IMR-90 (cell line): ENCODE results near the gene CD34. TPM values are rescaled to one million over a fixed set of nuclear protein-coding genes. Genes with fewer than 3 reads are reported as not detected.

Experiments
- ATAC-seq: fragments of 200-7000 bp; cut with Tn5 transposase; 2 replicates; pipeline ENCODE4 v1.9.1; 2020; ENCODE audit warnings: low read depth, mild to moderate bottlenecking, moderate library complexity
- BruUV-seq: library from RNA; stranded (reverse); fragments of 400-500 nt; replicated peaks from 2 replicates; lab custom pipeline; 2021; lab: Mats Ljungman, UMichigan
- CTCF ChIA-PET: fragments of 300-600 bp; formaldehyde crosslinking; extraction: SDS; loops from one replicate; lab custom pipeline; 2021; ENCODE audit warnings: antibody characterized with exemption; lab: Yijun Ruan, JAX
- POLR2A ChIA-PET: fragments of 300-600 bp; sonication (Branson Sonifier 250); formaldehyde crosslinking; loops from one replicate; lab custom pipeline; 2022; ENCODE audit warnings: antibody characterized with exemption; ENCODE audit not compliant: unreplicated experiment; lab: Charles Lee
- DNase-seq: peaks from one replicate; pipeline ENCODE4 v3.0.0; 2013
- H2AFZ ChIP-seq: replicated peaks from 2 replicates; pipeline ENCODE3; 2013; ENCODE audit warnings: low read length, mild to moderate bottlenecking; ENCODE audit not compliant: poor library complexity
- H2AK5ac ChIP-seq: 2 replicates; pipeline ENCODE4 v1.6.1; 2013; ENCODE audit warnings: low read depth, low read length, inconsistent platforms
- H2AK9ac ChIP-seq: replicated peaks from 2 replicates; pipeline ENCODE3; 2013; ENCODE audit warnings: mild to moderate bottlenecking, low read depth, low read length, moderate library complexity; ENCODE audit not compliant: poor library complexity
- H2BK120ac ChIP-seq: 2 replicates; pipeline ENCODE4 v1.6.1; 2013; ENCODE audit warnings: low read depth, low read length, inconsistent platforms
- H2BK15ac ChIP-seq: 3 replicates; pipeline ENCODE4 v1.6.1; 2013; ENCODE audit warnings: low read depth, low read length, inconsistent platforms
- H2BK20ac ChIP-seq: 2 replicates; pipeline ENCODE4 v1.6.1; 2013; ENCODE audit warnings: low read depth, mild to moderate bottlenecking, inconsistent platforms, low read length, moderate library complexity
- H2BK5ac ChIP-seq: 2 replicates; pipeline ENCODE4 v1.6.1; 2013; ENCODE audit warnings: mild to moderate bottlenecking, low read depth, low read length, inconsistent platforms; ENCODE audit not compliant: poor library complexity, severe bottlenecking
- H3K14ac ChIP-seq: replicated peaks from 2 replicates; pipeline ENCODE4 v1.6.1; 2013; ENCODE audit warnings: low read depth, low read length, inconsistent platforms
- H3K18ac ChIP-seq: 2 replicates; pipeline ENCODE4 v1.6.1; 2013; ENCODE audit warnings: low read depth, low read length, control low read depth
- H3K23ac ChIP-seq: 2 replicates; pipeline ENCODE4 v1.6.1; 2013; ENCODE audit warnings: low read depth, low read length, inconsistent platforms
- H3K27ac ChIP-seq: 2 replicates; pipeline ENCODE4 v1.5.1; 2013; ENCODE audit warnings: mild to moderate bottlenecking, control low read depth, low read length; ENCODE audit not compliant: insufficient read depth
- H3K27me3 ChIP-seq: 2 replicates; pipeline ENCODE4 v1.6.1; 2013; ENCODE audit warnings: low read length; ENCODE audit not compliant: control insufficient read depth, insufficient read depth
- H3K36me3 ChIP-seq: 2 replicates; pipeline ENCODE4 v1.6.1; 2013; ENCODE audit warnings: low read length, mixed read lengths; ENCODE audit not compliant: control insufficient read depth, insufficient read depth
- H3K4ac ChIP-seq: 2 replicates; pipeline ENCODE4 v1.6.1; 2013; ENCODE audit warnings: low read depth, low read length, inconsistent platforms
- H3K4me1 ChIP-seq: 2 replicates; pipeline ENCODE4 v1.6.1; 2013; ENCODE audit warnings: low read length, mixed read lengths; ENCODE audit not compliant: control insufficient read depth, insufficient read depth
- H3K4me2 ChIP-seq: 2 replicates; pipeline ENCODE4 v1.6.1; 2013; ENCODE audit warnings: low read depth, mild to moderate bottlenecking, control low read depth, low read length, moderate library complexity
- H3K4me3 ChIP-seq: 2 replicates; pipeline ENCODE4 v1.5.1; 2013; ENCODE audit warnings: low read depth, mild to moderate bottlenecking, control low read depth, low read length, moderate library complexity; ENCODE audit not compliant: insufficient read depth
- H3K56ac ChIP-seq: 2 replicates; pipeline ENCODE4 v1.6.1; 2013; ENCODE audit warnings: low read length, inconsistent platforms; ENCODE audit not compliant: insufficient read depth; ENCODE audit errors: extremely low read depth
- H3K79me1 ChIP-seq, 2 experiments: 2 replicates each; pipeline ENCODE4 v1.6.1; 2013; ENCODE audit warnings: low read length in 2 of 2, inconsistent platforms in 1 of 2, low read depth in 1 of 2
- H3K9ac ChIP-seq: 2 replicates; pipeline ENCODE4 v1.6.1; 2013; ENCODE audit warnings: low read depth, low read length, control low read depth
- H3K9me1 ChIP-seq: 2 replicates; pipeline ENCODE4 v1.6.1; 2013; ENCODE audit warnings: low read length, inconsistent platforms; ENCODE audit not compliant: insufficient read depth
- H3K9me3 ChIP-seq: 2 replicates; pipeline ENCODE4 v1.6.1; 2013; ENCODE audit warnings: low read length; ENCODE audit not compliant: control insufficient read depth, insufficient read depth
- H4K20me1 ChIP-seq: 2 replicates; pipeline ENCODE4 v1.6.1; 2013; ENCODE audit warnings: low read length, inconsistent platforms; ENCODE audit not compliant: insufficient read depth
- H4K5ac ChIP-seq: 2 replicates; pipeline ENCODE4 v1.6.1; 2013; ENCODE audit warnings: mild to moderate bottlenecking, low read depth, low read length, control low read depth
- H4K8ac ChIP-seq, 2 experiments: 2 replicates each; pipeline ENCODE4 v1.6.1; 2013; ENCODE audit warnings: low read depth in 2 of 2, low read length in 2 of 2, control low read depth in 1 of 2, inconsistent platforms in 1 of 2
- H4K91ac ChIP-seq: 2 replicates; pipeline ENCODE4 v1.6.1; 2013; ENCODE audit warnings: low read depth, low read length, inconsistent platforms; ENCODE audit not compliant: insufficient read depth
- BHLHE40 ChIP-seq: fragments of 150-350 bp; IDR thresholded peaks from 2 replicates; pipeline ENCODE4 v1.6.1; 2016; ENCODE audit warnings: mild to moderate bottlenecking, low read depth, low read length
- CHD1 ChIP-seq: IDR thresholded peaks from 2 replicates; pipeline ENCODE4 v1.6.1; 2012; ENCODE audit warnings: low read depth, low read length, improper control_type of control experiment
- FOS ChIP-seq: fragments of 150-350 bp; IDR thresholded peaks from 2 replicates; pipeline ENCODE4 v1.6.1; 2016; ENCODE audit warnings: low read depth, low read length
- MAFK ChIP-seq: IDR thresholded peaks from 2 replicates; pipeline ENCODE4 v1.6.1; 2012; ENCODE audit warnings: low read depth, low read length, improper control_type of control experiment
- MAZ ChIP-seq: IDR thresholded peaks from 2 replicates; pipeline ENCODE4 v1.6.1; 2012; ENCODE audit warnings: low read depth, mild to moderate bottlenecking, low read length, improper control_type of control experiment, moderate library complexity, borderline replicate concordance
- POLR2A ChIP-seq: IDR thresholded peaks from 2 replicates; pipeline ENCODE4 v1.6.1; 2012; ENCODE audit warnings: mild to moderate bottlenecking, low read depth, low read length
- RAD21 ChIP-seq: IDR thresholded peaks from 2 replicates; pipeline ENCODE4 v1.6.1; 2012; ENCODE audit warnings: low read length, improper control_type of control experiment
- RCOR1 ChIP-seq: IDR thresholded peaks from 2 replicates; pipeline ENCODE4 v1.6.1; 2012; ENCODE audit warnings: mild to moderate bottlenecking, low read length, improper control_type of control experiment; ENCODE audit not compliant: insufficient replicate concordance
- RFX5 ChIP-seq: IDR thresholded peaks from 2 replicates; pipeline ENCODE4 v1.8.0; 2012; ENCODE audit warnings: low read depth, mild to moderate bottlenecking, low read length, moderate library complexity
- WGBS, 2 experiments: methylation state at CpG; one replicate each; pipeline versions ENCODE4 v1.1.5 to v1.1.7; 2013; ENCODE audit warnings: missing lambda C conversion rate in 2 of 2; ENCODE audit not compliant: insufficient read length in 1 of 2; ENCODE audit errors: extremely low coverage in 2 of 2; 5-methylcytosine and 5-hydroxymethylcytosine counted together
- dilution Hi-C: fragments of 300-500 bp; cut with HindIII; formaldehyde crosslinking; loops from one replicate; pipeline ENCODE4 v1.14.3; 2018; ENCODE audit warnings: low sequenced_read_pairs; ENCODE audit not compliant: unreplicated experiment
- in situ Hi-C: fragments of 300-500 bp; cut with MboI; formaldehyde crosslinking; loops from 3 replicates; pipeline ENCODE4 v1.14.3; 2019; ENCODE audit warnings: low sequenced_read_pairs, inconsistent platforms, mixed read lengths
- intact Hi-C: fragments of 100-400 bp; cut with micrococcal nuclease; formaldehyde crosslinking; loops from 2 replicates; pipeline ENCODE4 v1.10.0; 2022
- polyA plus RNA-seq, 3 experiments: library from polyadenylated mRNA; depleted of rRNA; stranded (reverse); fragments of >200 nt; gene quantifications; 2 replicates each; pipeline ENCODE4 v1.2.3, GENCODE V29; 2012; ENCODE audit warnings: low replicate concordance in 1 of 3
- total RNA-seq: library from RNA; depleted of rRNA; stranded (reverse); fragments of >200 nt; gene quantifications from 2 replicates; pipeline ENCODE4 v1.2.3, GENCODE V29; 2012
- TF ChIP-seq, protein P1 (sequence below): conservative IDR thresholded peaks from 2 replicates; pipeline ENCODE4 v1.5.1; 2012; ENCODE audit warnings: mild to moderate bottlenecking, low read depth, low read length, improper control_type of control experiment

Gene CD34
- total and polyA plus RNA-seq, 2 of the 4 experiments (the other 2 are of a cell fraction) = 0.14 TPM; not detected in 1

DNA sequence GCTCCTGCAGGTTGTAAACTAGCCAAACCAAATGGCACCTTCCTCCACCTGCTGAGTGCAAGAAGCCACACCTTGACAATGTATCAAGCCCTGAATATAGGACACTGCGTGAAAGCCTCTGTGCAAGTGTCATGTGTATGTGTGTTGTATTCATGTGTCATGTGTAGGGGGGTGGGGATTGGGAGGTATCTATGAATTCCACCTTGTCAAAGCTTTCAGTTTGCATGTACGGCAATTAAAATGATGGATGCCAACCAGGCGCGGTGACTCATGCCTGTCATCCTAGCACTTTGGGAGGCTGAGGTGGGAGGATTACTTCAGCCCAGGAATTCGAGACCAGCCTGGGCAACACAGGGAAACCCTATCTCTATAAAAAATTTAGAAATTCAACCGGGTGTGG, 19.8 kb downstream of the CD34 start:
- Histone ChIP-seq H2BK5ac (peak overlapping the region; percentile 91), H3K79me1 (no peaks in the 10 kb centered on the region), H3K9me3 (no peaks in the 10 kb centered on the region), H2BK120ac (peak overlapping the region; percentile 93; the same call in 1 of the 2 replicates), H2AK5ac (peak overlapping the region; percentile 56; the same call in 1 of the 2 replicates), H3K9ac (no peak overlapping the region), H3K27me3 (peaks cover 5% of the 10 kb centered on the region; the same call in 1 of the 2 replicates), H3K9me1 (peaks cover 4% of the 10 kb centered on the region), H3K18ac (no peak overlapping the region; the same call in 1 of the 2 replicates), H3K4me1 (peaks cover 9% of the 10 kb centered on the region), H3K4me2 (no peak overlapping the region), H3K27ac (no peak overlapping the region), H4K5ac (no peak overlapping the region), H3K36me3 (no peaks in the 10 kb centered on the region), H2AFZ (peak overlapping the region; percentile 95), H3K4me3 (no peak overlapping the region), H4K91ac (peak overlapping the region; percentile 91), H3K56ac (no peak overlapping the region), H4K20me1 (no peaks in the 10 kb centered on the region), H2AK9ac (peak overlapping the region; percentile 33), H3K14ac (peak overlapping the region; percentile 79; the same call in 1 of the 2 replicates), H2BK20ac (peak overlapping the region; percentile 44; the same call in 1 of the 2 replicates), H3K23ac (no peak overlapping the region), H2BK15ac (no peak overlapping the region), H3K4ac (peak overlapping the region; percentile 89), H4K8ac (peak overlapping the region; percentile 90 to 94; a peak in 2 of 4 replicates)
- intact Hi-C loops = no loop called here
- dilution Hi-C loops = no loop called here
- 100% methylated on average over 1 of the region's 6 CpGs; no CpG with 5 or more reads in 1 of the 2 experiments for WGBS, 2 experiments
- ChIA-PET POLR2A (no interaction called here), CTCF (interaction anchor here (1.3 to 1.5 kb wide), 2 partner anchors 22 to 72 kb away, joined by 3 to 4 read pairs; no protein-coding TSS in a partner anchor)
- ATAC-seq (no peak), DNase-seq (no peak)
- in situ Hi-C loops = no loop called here
- TF ChIP-seq FOS (no peak), BHLHE40 (no peak), RAD21 (no peak), MAZ (no peak), CHD1 (no peak), RCOR1 (no peak), MAFK (no peak), POLR2A (no peak), RFX5 (no peak)
- TF ChIP-seq, protein P1, sequence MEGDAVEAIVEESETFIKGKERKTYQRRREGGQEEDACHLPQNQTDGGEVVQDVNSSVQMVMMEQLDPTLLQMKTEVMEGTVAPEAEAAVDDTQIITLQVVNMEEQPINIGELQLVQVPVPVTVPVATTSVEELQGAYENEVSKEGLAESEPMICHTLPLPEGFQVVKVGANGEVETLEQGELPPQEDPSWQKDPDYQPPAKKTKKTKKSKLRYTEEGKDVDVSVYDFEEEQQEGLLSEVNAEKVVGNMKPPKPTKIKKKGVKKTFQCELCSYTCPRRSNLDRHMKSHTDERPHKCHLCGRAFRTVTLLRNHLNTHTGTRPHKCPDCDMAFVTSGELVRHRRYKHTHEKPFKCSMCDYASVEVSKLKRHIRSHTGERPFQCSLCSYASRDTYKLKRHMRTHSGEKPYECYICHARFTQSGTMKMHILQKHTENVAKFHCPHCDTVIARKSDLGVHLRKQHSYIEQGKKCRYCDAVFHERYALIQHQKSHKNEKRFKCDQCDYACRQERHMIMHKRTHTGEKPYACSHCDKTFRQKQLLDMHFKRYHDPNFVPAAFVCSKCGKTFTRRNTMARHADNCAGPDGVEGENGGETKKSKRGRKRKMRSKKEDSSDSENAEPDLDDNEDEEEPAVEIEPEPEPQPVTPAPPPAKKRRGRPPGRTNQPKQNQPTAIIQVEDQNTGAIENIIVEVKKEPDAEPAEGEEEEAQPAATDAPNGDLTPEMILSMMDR = no peak
- BruUV-seq = no TSS peak
